Right atrium auricular region (tissue), 2 donors: Measurements from ENCODE around the gene TUBG2. TPM values are rescaled to one million over a fixed set of nuclear protein-coding genes. Genes with fewer than 3 reads are reported as not detected.
A peak's percentile ranks its signal among the peaks of the same experiment; 100 is the strongest.

Experiments
- DNase-seq: peaks from one replicate; pipeline ENCODE4 v3.0.0-alpha.2; 2019; ENCODE audit warnings: low spot score
- H3K27ac ChIP-seq, 2 donors: fragments of 200-600 bp; sonication (generic); 1 replicate in 1 of 2; 2 replicates in 1 of 2; pipeline ENCODE4 v1.5.1; 2016 to 2019
- H3K27me3 ChIP-seq, 2 donors: fragments of 200-600 bp; sonication (generic); one replicate each; pipeline versions ENCODE4 v1.5.1 to v1.6.0; 2017 to 2019
- H3K36me3 ChIP-seq: fragments of 200-600 bp; sonication (generic); one replicate; pipeline ENCODE4 v1.5.1; 2016
- H3K4me1 ChIP-seq, 2 donors: fragments of 200-600 bp; sonication (generic); one replicate each; pipeline versions ENCODE4 v1.5.1 to v1.6.0; 2017 to 2019
- H3K4me3 ChIP-seq, 2 donors: fragments of 200-600 bp; sonication (generic); 1 replicate in 1 of 2; 2 replicates in 1 of 2; pipeline ENCODE4 v1.5.1; 2017 to 2019; ENCODE audit warnings: mild to moderate bottlenecking in 1 of 2, moderate library complexity in 1 of 2
- H3K9me3 ChIP-seq, 2 donors: fragments of 200-600 bp; sonication (generic); one replicate each; pipeline ENCODE4 v1.5.1; 2019
- CTCF ChIP-seq, 2 donors: fragments of 200-600 bp; sonication (generic); IDR thresholded peaks; one replicate each; pipeline ENCODE4 v1.5.1; 2019; ENCODE audit warnings: antibody characterized with exemption in 2 of 2
- total RNA-seq, 2 donors: library from RNA; depleted of rRNA; stranded (reverse); fragments of >200 nt; gene quantifications; one replicate each; pipeline ENCODE4 v1.1.0, GENCODE V29; 2016

TUBG2 gene
- total RNA-seq, 2 donors from 2014 or later, result 18.2 to 25.7 TPM

- peak overlapping the region; percentile 54 to 62 for H3K27ac ChIP-seq
- H3K4me3 ChIP-seq, result peak overlapping the region; percentile 37 to 50
- no peaks in the 10 kb centered on the region for H3K36me3 ChIP-seq
- H3K4me1 ChIP-seq, result peaks cover 0 to 56% of the 10 kb centered on the region in 2 donors
- H3K9me3 ChIP-seq, result no peaks in the 10 kb centered on the region
- DNase-seq, result peak; percentile 64
- H3K27me3 ChIP-seq, result no peaks in the 10 kb centered on the region
- TF ChIP-seq CTCF (IDR thresholded peaks at IDR 0.05), result no peak
These were observed 24.4 kb downstream of the TUBG2 start for GRCh38 chr17:42683407-42684034.

GRCh38 chr17:42684929-42685556, 26.0 kb downstream of the TUBG2 start:
- DNase-seq, result no peak
- Histone ChIP-seq H3K27ac (no peak overlapping the region), H3K9me3 (no peaks in the 10 kb centered on the region), H3K4me1 (peaks cover 0 to 40% of the 10 kb centered on the region in 2 donors), H3K27me3 (no peaks in the 10 kb centered on the region), H3K4me3 (no peak overlapping the region), H3K36me3 (no peaks in the 10 kb centered on the region)
- no peak for TF ChIP-seq CTCF (IDR thresholded peaks at IDR 0.05)

- Histone ChIP-seq H3K4me3 (no peak overlapping the region), H3K27me3 (no peaks in the 10 kb centered on the region), H3K27ac (no peak overlapping the region), H3K4me1 (peaks cover 0 to 32% of the 10 kb centered on the region in 2 donors), H3K9me3 (no peaks in the 10 kb centered on the region), H3K36me3 (no peaks in the 10 kb centered on the region)
- DNase-seq, result no peak
- no peak for TF ChIP-seq CTCF (IDR thresholded peaks at IDR 0.05)
These were observed 26.7 kb downstream of the TUBG2 start for GRCh38 chr17:42685831-42686230.

GRCh38 chr17:42686520-42687128, 27.5 kb downstream of the TUBG2 start:
- Histone ChIP-seq H3K4me1 (peaks cover 0 to 27% of the 10 kb centered on the region in 2 donors), H3K27ac (no peak overlapping the region), H3K4me3 (no peak overlapping the region), H3K9me3 (no peaks in the 10 kb centered on the region), H3K27me3 (no peaks in the 10 kb centered on the region), H3K36me3 (no peaks in the 10 kb centered on the region)
- no peak for DNase-seq
- TF ChIP-seq CTCF (IDR thresholded peaks at IDR 0.05), result no peak

- Histone ChIP-seq H3K4me3 (no peak overlapping the region), H3K27me3 (no peaks in the 10 kb centered on the region), H3K36me3 (no peaks in the 10 kb centered on the region), H3K4me1 (peaks cover 0 to 15% of the 10 kb centered on the region in 2 donors), H3K9me3 (no peaks in the 10 kb centered on the region), H3K27ac (no peak overlapping the region)
- no peak for TF ChIP-seq CTCF (IDR thresholded peaks at IDR 0.05)
- no peak for DNase-seq
These were observed 28.7 kb downstream of the TUBG2 start for GRCh38 chr17:42687707-42688320.
